ENCODE data around the gene COX5B.
A peak's percentile ranks its signal among the peaks of the same experiment; 100 is the strongest.
"Not testable (repeated sequence)": the region's sequence is repeated elsewhere in the genome, so short reads cannot be mapped to it uniquely, and the experiment has no call there.

COX5B gene

DNA sequence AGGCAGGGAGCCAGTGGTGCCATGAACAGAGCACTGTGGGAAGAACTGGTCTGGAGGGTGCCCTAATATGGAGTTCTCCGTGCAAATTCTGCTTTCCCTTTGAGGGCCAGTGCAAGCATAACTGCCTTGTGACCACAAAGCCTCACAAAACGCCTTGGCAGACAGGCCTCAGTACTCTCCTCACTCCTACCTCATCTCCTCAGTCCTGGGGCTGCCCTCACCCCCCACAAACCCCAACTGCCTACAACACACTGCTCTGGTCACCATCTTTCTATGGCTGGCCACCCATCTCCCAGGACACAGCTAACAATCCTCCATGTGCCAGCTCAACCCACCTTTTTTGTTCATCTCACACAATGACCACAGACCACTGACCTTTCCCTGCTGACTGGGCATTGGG, 8.9 kb downstream of the COX5B start:
- no peak for DNase-seq

- DNase-seq, result no peak
Measured at GRCh38 chr2:97656129-97656755, 10.4 kb downstream of the COX5B start.

DNA sequence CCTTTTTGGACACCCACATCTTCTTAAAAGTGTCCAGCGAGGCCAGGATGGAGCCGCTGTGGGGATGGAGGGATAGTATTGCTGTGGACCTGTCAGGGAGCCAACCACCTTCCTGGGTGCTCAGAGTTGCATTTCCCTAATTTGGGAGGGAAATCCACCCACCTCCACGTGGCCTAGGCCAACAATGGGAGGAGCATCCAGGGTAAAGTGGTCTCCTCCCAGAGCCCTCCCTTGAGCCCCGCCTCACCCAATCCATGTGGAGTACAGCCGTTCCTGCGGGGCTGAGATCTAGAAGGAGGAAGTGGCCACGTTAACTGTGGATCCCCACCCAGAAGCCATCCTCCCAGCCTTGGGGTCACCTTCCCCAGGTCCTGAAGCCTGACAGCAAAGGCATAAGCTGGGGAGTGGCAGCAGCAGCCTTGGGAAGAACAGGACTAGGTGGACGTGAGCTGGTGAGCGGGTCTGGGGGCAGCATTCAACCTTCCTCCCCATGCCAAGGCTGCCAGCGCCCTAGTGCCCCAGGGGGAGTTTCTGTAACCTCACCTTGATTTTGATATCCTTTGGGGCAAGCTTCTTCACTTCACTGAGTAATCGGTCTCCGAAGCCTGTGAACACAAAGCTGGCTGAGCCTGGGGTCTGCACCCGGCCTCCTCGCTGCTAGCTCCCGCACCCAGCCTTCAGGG, 11.2 kb downstream of the COX5B start:
- no peak for DNase-seq

DNA sequence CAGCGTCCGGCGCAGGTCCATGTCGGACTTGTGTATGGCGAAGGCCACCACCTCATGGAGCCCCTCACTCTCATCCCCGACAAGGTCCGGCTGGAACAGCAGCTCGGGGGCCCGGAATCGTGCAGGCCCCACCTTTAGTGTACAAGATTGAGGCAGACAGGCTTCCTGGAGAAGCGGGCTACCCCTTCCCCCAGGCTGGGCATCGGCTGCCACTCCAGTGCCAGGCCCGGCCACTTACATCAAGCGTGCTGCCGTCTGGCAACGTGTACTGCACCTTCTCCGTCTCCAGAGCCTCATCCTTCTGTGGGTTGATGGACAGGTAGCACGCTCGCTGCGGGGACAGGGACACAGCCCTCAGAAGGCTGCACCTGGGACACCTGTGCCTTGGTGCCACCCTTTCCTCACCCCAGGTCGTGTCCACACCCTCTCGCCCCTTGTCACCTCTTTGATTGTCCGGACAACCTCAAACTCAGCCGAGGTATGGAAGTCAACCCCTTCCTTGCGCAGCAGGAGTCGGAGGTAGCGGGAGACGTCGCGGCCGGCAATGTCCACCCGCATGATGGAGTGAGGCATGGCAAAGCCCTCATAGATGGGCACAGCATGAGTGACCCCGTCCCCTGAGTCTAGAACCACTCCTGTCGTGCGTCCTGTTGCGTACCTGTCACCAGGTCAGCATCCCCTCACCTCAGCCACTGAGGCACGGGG, 12.3 kb downstream of the COX5B start:
- no peak for DNase-seq

DNA sequence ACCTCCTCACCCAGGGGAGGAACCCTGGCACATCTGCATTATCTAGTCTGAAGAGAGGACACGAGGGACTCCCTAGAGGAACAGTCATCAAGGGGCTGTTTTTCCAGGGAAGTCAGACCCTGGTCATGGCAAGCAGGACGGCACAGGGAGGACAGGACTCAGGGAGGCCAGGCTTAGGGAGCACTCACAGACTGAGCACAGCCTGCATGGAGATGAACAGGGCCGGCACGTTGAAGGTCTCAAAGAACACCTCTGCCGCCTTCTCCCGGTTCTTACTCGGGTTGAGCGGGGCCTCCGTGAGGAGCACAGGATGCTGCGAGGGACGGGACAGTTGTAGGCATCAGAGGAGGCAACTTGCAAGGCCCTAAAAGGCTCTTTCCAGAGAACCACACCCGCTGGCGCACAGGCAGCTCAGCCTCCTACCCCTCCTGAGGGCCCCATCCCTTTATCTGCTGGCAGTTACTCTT, 12.9 kb downstream of the COX5B start:
- DNase-seq, result no peak

DNA sequence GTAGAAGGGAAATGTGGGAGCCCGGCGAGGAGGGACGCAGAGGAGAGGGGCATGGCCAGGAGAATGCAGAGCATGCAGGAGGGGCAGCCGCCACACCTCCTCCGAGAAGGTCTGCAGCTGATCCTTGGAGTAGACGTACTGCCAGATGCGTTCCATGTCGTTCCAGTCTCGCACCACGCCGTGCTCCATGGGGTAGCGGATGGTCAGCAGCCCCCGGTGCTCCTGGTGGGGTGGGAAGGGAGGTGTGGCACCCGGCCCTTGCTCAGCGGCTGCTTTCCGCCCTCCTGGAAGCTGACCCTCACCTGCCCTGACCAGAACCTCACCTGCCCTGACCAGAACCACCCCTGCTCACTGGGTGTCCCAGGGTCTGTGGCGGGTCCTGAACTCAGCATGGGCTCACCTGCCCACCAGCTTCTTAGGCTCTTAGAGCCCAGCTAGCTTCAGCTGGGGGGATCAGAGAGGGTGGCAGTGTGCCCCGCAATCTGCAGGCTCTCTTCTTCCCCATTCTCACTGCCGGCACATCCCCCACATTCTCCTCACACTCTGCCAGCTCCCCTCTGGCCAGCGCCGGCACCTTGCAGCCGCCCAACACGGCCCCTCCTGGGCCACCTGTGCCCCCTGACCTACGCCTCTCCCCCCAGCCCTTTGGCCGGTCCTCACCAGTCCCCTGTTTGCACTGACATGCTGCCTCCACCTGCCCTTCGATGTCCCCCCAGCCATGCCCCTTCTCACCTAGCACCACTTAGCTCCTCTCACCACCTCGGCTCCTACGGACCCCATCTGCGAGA, 13.6 kb downstream of the COX5B start:
- DNase-seq, result no peak

DNA sequence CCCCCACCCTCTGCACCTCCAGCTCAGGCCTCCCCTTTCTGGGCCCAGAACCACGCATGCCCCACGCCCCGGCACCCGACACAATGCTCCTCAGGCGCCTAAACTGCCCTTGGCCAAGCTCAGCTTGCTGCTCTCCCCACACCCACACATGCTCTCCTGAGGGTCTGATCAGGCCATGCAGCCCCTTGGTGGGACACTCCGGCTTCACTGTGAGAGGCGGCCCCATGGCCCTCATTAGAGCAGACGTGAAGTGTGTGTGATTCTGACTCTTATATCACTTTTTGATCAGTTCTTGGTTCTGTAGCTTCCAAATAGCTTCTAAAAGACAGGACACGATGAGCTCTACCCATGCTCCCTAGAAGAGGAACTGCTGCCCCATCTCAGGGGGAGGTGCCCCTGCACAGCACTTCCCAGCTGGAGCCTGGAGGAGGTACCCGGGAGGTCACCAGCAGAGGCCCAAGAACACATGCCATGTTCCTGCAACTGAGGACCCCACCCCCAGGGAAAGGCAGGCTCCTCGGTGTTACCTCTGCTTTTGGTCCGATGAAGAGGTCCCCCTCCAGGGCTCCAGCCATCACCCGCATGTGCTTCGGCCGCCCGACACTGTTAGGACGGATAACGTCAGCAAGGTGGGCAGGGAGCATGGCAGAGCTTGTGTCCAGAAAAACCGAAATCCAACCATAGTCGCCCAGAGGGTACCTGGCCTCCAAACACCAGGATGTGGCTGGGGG, 14.3 kb downstream of the COX5B start:
- DNase-seq, result no peak

DNA sequence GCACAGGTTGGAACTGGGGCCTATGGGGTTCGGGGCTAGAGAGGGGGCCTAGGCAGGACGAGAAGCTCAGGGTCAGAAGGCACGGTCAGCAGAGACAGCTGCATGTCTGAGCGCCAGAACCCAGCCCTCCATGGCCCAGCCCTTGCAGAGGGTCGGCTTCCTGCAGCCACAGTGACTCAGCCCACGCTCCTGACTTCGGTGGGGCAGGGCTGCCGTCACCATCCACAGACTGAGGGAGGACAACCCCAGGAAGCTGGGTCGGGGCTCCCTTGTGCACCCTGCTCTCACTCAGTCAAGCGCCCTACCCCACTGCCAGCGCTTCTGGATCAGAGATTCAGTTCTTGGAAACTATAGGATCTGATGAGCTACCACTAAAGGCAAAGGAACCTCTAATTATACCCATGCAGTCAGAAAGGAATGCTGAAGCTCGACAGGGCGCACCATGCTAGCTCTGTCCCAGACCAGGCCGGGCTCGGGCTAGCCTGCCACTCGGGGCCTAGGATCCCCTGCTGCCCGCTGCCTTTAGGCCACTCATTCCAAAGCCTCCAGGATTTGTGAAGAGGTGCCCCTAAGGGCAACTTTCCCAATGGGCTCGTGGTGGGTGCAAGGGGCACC, 15.0 kb downstream of the COX5B start:
- no peak for DNase-seq

DNA sequence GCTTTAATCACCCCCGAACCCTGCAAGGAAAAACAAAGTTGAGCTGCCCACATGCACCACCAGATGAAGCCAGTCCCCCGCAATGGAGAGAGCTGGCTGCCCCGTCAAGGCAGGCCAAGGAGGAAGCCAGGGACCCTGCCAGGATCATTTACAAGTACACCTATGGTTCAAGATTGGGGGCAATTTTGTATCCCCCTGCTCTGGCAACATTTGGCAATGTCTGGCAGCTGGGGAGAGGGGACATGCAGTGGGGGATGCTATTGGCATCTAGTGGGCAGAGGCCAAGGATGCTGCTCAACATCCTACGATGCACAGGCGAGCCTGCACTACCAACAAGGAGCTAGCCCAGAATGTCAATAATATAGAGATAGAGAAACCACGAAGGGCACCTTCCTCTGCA, 16.1 kb downstream of the COX5B start:
- no peak for DNase-seq

DNA sequence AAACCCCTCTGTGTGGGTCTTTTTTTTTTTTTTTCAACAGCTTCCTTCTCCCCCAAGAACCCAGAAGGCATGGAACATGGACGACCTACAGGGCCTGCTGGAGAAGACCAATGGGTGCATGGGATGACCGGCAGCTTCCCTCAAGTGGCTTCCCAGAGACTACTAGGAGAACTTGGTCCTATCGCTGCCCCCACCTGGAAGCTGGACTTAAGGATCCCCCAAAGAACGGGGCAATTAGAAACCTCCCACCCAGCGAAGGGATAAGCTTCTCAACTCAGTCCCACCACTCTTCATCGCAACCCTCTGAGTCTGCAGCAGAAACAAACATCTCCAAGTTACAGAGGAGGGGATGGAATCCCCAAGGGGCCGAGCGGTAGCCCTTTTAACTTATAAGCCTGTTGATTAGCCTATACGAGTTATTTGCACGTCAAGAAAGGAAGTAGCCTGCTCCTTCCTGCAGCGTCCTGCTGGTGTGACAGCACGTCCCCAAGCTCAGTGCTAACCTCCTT, 16.6 kb downstream of the COX5B start:
- no peak for DNase-seq

- DNase-seq, result peak; percentile 55 to 88
Measured at GRCh38 chr2:97662895-97663625, 17.2 kb downstream of the COX5B start.

DNA sequence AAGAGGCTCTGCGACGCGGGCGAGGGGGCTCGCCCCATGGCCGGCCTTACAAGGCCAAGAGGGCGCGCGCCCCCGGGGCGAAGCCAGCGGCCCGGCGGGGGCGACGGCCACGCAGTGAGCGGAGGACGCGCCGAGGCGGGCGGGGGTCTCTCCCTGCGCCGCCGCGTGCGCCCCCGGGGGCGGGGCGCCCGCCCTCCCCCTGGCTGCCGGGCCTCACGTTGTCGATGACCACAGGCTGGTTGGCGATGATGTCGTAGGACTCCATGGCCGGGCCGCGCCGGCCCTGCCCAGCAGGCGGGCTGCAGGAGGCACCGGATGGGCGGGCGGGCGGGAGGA, 17.7 kb downstream of the COX5B start:
- no peak for DNase-seq

- peak; percentile 69 to 98 for DNase-seq
Measured at GRCh38 chr2:97663962-97664635, 18.2 kb downstream of the COX5B start, which contains the start of gene ACTR1B. ACTR1B (minus strand) TSS chr2:97664044; CDS start chr2:97663890, 154 bp downstream.

DNA sequence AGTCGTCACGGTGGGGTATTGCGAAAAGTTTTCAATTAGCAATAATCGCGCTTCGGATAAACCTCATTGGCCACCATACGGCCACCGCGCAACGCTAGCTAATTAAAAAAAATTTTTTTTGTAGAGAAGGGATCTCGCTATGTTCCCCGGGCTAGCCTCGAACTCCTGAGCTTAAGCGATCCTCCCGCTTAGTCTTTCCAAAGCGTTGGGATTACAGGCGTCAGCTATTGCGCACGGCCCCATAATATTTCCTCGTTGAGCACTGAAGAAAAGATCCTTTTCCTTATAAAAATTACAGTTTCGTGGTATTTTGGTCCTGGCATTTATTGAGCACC, 18.7 kb downstream of the COX5B start:
- DNase-seq, result no peak

- no peak for DNase-seq
Measured at GRCh38 chr2:97669448-97669847, 23.6 kb downstream of the COX5B start, which contains the start of gene C2orf92. C2orf92 (plus strand) TSS chr2:97669713; CDS start chr2:97669789, 76 bp downstream.

- DNase-seq, result no peak
Measured at GRCh38 chr2:97670471-97670870, 24.6 kb downstream of the COX5B start.

- DNase-seq, result no peak
Measured at GRCh38 chr2:97671526-97671925, 25.7 kb downstream of the COX5B start.

DNA sequence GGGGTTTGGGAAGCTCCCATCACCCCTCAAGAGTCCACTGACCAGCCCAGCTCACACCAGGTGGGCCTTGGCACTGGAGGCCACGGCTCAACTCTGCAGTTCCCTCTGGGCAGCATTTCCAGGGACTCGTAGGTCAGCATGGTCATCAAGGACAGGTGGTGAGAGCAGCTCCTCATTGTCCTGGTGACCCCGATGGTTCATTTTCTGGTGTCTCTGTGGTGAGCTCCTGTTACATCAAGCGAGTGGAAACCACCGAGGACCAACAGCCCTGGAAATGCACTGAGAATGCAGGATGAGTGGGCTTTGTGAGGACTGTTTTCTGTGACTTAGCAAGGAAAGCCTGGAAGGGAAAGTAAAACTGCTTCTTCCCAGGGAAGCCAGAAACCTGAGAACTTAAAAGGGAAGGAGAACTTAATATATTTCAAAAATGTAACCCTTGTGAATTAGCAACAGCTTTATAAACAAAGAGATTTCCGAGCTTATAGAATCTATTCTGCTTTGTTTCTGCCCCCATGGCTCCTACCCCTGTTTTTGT, 26.8 kb downstream of the COX5B start:
- not testable (repeated sequence) for DNase-seq

GRCh38 chr2:97673182-97673914, 27.5 kb downstream of the COX5B start:
- DNase-seq, result peak in 1 of 2 donors; percentile 52

- peak in 1 of 2 donors; percentile 56 for DNase-seq
Measured at GRCh38 chr2:97673915-97674283, 28.0 kb downstream of the COX5B start.

Measured in bone marrow (tissue), 2 donors.